GM12872 (cell line): ENCODE results near the gene SNX9.
A peak's percentile ranks its signal among the peaks of the same experiment; 100 is the strongest.

Experiments used
- TF ChIP-seq, protein P1 (sequence below): IDR thresholded peaks from 3 replicates; pipeline ENCODE4 v1.5.1; 2011; ENCODE audit warnings: low read depth, mild to moderate bottlenecking, low read length, moderate library complexity; ENCODE audit not compliant: insufficient read depth

Gene SNX9

DNA sequence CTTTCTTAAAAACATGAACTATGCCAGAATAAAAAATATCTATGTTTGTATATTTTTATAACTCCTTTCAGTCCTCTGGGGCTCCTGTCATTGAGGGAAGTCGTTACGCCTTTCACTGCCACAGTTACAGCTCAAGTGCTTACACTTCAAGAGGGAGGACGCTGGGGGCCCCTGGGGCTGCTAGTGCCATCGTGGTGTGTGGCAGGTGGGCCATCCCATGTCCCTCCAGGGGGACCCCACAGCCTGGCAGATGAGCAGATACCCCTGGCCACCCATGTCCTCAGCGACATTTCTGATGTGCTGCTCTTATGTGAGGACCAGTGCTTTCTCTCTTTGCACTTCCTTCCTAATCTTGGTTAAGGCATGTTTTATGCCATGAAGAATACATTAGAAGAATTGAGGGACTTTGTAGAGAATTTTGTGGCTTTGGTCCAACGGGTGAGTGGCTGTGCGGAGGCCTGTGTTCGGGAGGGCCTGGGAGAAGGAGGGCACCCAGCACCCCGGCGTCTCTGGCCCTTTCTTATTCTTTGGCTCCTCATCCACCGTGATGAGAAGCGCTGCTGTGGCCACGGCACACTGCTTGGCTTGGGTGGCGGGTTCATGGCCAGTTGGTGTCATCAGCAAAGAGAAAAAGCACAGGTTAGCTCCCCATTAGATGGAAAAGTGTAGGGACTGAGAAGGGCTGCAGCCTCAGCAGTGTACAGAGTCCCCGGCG, 120.4 kb downstream of the SNX9 start:
- TF ChIP-seq, protein P1, sequence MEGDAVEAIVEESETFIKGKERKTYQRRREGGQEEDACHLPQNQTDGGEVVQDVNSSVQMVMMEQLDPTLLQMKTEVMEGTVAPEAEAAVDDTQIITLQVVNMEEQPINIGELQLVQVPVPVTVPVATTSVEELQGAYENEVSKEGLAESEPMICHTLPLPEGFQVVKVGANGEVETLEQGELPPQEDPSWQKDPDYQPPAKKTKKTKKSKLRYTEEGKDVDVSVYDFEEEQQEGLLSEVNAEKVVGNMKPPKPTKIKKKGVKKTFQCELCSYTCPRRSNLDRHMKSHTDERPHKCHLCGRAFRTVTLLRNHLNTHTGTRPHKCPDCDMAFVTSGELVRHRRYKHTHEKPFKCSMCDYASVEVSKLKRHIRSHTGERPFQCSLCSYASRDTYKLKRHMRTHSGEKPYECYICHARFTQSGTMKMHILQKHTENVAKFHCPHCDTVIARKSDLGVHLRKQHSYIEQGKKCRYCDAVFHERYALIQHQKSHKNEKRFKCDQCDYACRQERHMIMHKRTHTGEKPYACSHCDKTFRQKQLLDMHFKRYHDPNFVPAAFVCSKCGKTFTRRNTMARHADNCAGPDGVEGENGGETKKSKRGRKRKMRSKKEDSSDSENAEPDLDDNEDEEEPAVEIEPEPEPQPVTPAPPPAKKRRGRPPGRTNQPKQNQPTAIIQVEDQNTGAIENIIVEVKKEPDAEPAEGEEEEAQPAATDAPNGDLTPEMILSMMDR: no peak

DNA sequence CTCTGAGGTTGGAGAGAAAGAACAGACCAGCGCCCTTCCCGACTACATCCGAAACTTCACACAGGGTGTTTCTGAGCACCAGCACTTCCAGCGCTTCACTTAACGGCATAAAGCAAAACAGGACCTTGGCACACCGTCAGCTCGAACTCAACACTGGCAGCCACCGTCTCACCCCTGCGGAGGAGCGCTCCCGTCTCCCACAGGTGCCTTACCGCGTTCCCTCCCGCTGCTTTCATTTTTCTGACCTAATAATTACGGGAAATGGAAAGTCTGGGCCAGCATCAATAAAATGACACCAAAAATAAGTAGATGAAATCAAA, 120.9 kb downstream of the SNX9 start:
- TF ChIP-seq, protein P1: no peak

- TF ChIP-seq, protein P1: no peak
These were observed 122.2 kb downstream of the SNX9 start for GRCh38 chr6:157944983-157945931.

DNA sequence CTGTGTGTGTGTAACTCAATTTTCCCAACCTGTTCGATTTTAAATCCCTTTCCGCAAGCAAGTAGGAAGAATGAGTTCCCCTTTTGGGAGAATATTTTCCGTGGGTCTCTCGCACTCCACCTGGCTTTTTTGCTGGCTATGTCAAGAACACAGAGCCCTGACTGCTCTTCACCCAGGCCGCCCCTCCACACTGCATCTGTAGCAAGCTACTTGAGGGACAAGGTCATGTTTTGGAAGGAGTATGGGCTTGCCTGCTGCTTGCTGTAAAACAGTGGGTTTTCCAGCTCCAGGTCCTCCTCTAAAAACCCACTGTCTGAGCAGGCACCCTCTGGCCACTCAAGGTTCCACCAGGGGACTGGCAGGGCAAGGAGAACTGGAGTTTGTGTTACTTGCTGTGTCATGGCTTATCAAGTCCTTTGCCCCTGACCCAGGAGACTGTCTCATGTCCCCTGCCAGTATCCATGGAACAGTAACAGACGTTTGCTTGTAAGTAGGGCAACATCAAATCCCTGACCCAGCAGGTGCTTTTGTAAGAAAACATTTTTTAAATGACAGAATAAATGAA, 123.1 kb downstream of the SNX9 start:
- TF ChIP-seq, protein P1: no peak

GRCh38 chr6:157946865-157947532, 124.0 kb downstream of the SNX9 start:
- TF ChIP-seq, protein P1: peak; percentile 85

GRCh38 chr6:157951828-157952227, 128.8 kb downstream of the SNX9 start:
- TF ChIP-seq, protein P1: no peak

DNA sequence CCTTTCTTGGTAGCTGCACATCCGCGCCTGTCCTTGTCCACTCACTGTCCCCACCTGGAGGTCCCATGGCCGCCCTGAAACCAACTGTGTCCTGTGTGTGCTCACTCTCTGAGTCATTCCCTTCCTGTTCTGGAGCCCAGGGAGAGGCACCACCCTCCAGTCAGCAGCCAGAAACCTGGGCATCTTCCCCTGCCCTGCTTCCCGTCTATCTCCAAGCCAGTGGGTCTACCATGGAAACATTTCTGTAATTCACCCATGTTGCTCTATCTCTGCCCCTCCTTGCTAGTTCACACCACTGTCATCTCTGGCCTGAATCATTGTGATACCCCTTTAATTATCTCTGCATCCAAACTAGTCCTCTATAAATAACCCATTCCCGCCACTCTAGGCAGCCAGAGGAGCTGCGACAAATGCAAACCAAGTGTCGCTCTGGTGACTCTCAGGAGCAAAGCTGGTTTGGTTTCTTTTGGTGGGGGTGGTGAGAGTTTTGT, 129.9 kb downstream of the SNX9 start:
- TF ChIP-seq, protein P1: no peak
